GM19238 (cell line): ENCODE results near the gene SULT2B1.
"Not testable (repeated sequence)": the region's sequence is repeated elsewhere in the genome, so short reads cannot be mapped to it uniquely, and the experiment has no call there.

Source experiments
- DNase-seq: peaks from one replicate; pipeline ENCODE4 v3.0.0; 2011; ENCODE audit warnings: low spot score; ENCODE audit not compliant: insufficient read length

SULT2B1 gene

DNA sequence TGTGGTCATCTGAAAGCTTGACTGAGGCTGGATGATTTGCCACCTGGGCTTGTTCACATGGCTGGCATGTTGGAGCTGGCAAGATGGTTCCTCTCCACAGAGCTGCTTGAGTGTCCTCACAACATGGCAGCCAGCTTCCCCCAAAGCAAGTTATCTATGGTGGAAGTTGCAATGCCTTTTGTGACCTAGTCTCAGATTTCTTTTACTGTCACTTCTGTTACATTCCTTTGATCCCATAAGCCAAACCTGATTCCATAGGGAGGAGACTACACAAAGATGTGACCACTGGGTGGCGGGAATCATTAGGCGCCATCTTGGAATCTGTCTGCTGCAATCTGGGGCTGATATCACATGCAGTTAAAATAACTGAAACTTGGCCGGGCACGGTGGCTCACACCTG, 22.8 kb upstream of the SULT2B1 start:
- no peak for DNase-seq

DNA sequence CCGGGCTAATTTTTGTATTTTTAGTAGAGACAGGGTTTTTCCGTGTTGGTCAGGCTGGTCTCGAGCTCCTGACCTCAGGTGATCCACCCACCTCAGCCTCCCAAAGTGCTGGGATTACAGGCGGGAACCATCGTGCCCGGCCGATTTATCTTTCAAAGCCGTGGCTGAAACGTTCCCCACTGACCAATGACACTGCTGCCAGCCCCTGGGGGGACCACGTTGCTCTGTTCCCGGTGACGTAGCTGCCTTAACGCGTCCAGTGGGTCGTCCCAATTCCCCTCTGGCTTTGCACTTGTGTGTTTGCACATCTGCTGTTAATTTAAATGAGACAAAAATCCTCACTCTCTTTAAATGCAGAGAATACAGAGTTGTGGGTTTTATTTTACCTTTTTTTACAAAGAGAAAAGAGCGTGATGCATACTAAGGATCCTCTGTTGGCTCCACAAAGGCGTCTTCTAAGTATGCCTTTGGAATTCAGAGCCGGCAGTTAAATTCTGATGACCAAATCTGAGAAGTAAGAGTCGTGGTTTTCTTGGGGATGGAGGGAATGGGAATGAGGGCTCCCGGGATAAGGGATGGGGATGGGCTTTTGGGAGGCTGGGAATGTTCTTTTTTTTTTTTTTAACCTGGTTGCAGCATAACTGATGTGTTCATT, 21.8 kb upstream of the SULT2B1 start:
- no peak for DNase-seq

DNA sequence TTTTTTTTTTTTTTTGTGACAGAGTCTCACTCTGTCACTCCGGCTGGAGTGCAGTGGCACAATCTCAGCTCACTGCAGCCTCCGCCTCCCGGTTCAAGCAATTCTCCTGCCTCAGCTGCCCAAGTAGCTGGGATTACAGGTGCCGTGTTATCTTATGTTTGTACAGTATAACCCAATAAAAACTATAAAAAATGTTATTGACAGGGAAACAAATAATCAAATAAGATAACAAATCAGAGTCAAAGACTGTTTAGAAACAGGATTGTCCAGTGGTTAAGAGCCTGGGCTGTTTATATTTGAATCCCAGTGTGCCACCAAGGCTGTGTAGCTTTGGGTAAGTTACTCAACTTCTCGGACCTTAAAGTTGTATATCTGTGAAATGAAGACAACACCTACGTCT, 21.2 kb upstream of the SULT2B1 start:
- DNase-seq, result no peak

GRCh38 chr19:48533770-48534169, 18.2 kb upstream of the SULT2B1 start:
- no peak for DNase-seq

GRCh38 chr19:48537541-48537940, 14.4 kb upstream of the SULT2B1 start:
- DNase-seq, result no peak

- DNase-seq, result not testable (repeated sequence)
These were observed 13.9 kb upstream of the SULT2B1 start for GRCh38 chr19:48538057-48538456.

GRCh38 chr19:48539503-48540096, 12.4 kb upstream of the SULT2B1 start:
- DNase-seq, result no peak

DNA sequence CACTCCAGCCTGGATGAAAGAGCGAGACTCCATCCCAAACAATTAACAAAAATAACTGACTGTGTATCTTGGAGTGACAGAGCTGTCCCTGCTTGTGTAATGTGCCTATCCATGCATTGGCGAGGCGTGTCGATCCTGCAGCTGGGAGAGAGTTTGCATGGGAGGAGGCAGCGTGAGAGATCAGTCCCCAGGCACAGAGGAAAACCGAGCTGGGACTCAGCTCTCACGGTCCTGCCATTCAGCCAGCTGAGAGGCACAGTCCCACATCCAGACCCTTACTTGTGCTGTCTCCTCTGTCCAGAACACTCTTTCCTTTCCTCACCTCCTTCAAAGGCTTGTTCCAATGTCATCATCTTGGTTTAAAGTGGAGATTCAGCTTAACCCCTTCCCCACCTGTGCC, 11.9 kb upstream of the SULT2B1 start:
- DNase-seq, result no peak

DNA sequence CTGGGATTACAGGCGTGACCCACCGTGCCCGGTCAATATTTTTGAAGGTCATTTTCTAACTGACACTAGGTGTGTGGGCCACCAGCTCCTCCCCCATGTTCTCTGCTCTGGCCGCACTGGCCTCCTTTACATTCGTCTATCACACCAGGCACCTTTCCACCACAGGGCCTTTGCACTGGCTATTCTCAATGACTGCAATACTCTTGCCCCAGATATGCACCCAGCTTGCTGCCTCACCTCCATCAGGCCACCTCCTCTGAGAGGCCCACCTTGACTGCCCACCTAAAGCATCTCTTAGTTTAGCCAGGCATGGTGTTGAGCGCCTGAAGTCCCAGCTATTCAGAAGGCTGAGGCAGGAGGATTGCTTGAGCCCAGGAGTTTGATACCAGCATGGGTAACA, 10.2 kb upstream of the SULT2B1 start:
- DNase-seq, result no peak

GRCh38 chr19:48543121-48543710, 8.8 kb upstream of the SULT2B1 start:
- no peak for DNase-seq

GRCh38 chr19:48544856-48545750, 6.9 kb upstream of the SULT2B1 start:
- no peak for DNase-seq

GRCh38 chr19:48547722-48548121, 4.2 kb upstream of the SULT2B1 start:
- DNase-seq, result no peak

DNA sequence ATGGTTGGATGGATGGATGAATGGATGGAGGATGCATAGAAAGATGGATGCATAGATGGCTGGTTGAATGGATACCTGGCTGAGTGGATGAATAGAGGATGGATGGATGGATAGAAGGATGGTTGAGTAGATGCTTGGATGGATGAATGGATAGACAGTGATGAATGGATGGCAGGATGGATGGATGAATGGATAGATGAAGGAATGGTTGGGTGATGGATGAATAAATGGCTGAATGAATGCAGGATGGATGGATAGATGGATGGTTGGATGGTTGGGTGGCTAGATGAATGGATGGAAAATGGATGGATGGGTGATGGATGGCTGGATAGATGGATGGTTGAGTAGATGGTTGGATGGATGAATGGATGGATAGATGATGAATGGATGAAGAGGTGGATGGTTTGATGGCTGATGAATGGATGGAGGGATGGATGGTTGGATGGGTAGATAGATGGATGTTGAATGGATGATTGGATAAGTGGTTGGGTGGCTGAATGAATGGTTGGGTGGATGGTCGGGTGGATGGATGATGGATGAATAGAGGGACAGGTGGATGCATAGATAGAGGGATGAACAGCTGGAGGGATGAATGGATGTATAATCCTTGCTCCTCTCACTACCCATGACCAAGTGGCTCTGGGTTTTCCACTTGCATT, 3.6 kb upstream of the SULT2B1 start:
- no peak for DNase-seq

DNA sequence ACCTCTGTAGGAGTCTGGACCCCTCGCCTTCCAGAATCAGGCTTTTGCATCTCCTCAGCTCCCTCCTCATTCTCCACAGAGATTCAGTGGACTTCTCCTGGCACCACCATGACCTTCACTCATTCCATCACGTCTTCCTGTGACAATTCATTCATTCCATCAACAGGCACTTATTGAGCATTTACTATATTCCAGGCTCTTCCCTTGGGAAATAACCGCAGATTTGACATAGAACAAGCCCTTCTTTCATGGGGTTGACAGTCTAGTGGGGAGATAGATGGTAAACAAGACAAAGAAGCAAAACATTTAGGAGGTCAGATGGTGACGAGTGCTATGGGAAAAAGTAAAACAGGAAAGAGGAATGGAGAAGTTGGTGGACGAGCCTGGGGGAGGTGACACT, 2.6 kb upstream of the SULT2B1 start:
- DNase-seq, result no peak

GRCh38 chr19:48552406-48553322, 692 bp downstream of the SULT2B1 start:
- no peak for DNase-seq

GRCh38 chr19:48553676-48554384, 1.9 kb downstream of the SULT2B1 start:
- no peak for DNase-seq

GRCh38 chr19:48554385-48555091, 2.6 kb downstream of the SULT2B1 start:
- DNase-seq, result no peak

DNA sequence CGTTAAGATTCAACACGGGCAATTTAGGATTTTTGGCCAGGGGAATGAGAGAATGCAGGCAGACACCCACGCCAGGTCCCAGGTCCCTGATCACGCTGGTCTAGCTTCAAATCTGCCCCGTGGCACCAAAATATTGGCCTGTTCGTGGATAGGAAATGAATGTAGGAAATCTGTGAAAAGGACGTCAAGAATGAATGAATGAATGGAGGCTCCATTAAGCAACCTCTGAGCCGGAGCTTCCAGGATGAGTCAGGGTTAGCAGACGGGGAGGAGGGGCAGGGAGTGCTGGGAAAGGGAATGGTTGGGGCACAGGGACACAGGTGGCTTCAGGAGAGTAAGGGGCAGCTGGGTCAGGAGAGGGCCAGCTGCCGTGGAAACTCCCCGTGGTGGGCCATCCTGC, 4.2 kb downstream of the SULT2B1 start:
- no peak for DNase-seq

- DNase-seq, result no peak
These were observed 4.9 kb downstream of the SULT2B1 start for GRCh38 chr19:48556825-48557224.
